OCI-LY3 (cell line): Measurements from ENCODE around the gene PPM1M.

Experiments
- CTCF ChIP-seq: fragments of 200-600, 300-600 bp; sonication (generic); IDR thresholded peaks from 2 replicates; pipeline ENCODE4 v1.5.1; 2014; ENCODE audit warnings: antibody characterized with exemption, low read length, low read depth
- EZH2phosphoT487 ChIP-seq: fragments of 200-600 bp; shearing (Covaris generic); IDR thresholded peaks from 2 replicates; pipeline ENCODE4 v1.6.1; 2018; ENCODE audit warnings: antibody characterized with exemption, mixed run types, low read depth

- no peak for TF ChIP-seq CTCF
- TF ChIP-seq EZH2phosphoT487 = no peak
Observed at GRCh38 chr3:52221141-52221562, 24.4 kb upstream of the PPM1M start.
